HG03442 (cell line): Measurements from ENCODE around the gene GALNT10.

ENCODE experiments used
- ATAC-seq: cut with Tn5 transposase; IDR thresholded peaks from one replicate; pipeline ENCODE4 v1.9.1; 2021; ENCODE audit warnings: mild to moderate bottlenecking, moderate library complexity; ENCODE audit not compliant: unreplicated experiment

Gene GALNT10

DNA sequence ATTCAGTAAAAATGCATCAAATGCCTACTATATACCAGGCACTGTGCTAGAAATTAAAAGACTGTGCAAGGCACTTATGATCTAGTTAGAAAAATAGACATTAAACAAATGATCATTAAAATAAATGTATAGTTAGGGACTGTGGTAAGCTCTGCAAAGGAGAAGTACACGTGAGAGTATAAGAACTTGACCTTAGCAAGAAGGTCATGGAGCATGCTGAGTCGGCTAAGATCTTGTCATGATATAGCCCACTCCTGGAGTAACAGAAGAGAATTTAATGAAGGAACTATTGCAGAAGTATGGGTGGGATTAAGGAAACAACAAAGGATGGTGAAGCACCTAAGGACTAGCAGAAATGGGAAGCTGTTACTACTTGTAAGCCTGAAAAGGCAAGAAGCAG, 231.8 kb downstream of the GALNT10 start:
- no peak for ATAC-seq

DNA sequence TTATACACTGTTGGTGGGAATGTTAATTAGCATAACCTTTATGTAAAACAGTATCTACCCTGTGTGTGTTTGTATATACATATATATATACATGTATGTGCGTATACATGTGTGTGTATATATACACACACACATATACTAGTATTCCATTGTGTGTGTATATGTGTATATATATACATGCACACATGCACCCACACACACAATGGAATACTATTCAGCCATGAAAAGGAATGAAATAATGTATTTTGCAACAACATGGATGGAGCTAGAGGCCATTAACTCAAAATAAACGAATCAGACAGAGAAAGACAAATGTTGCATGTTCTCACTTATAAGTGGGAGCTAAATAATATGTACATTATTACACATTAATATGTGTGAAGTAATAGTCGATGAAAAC, 237.7 kb downstream of the GALNT10 start:
- ATAC-seq, result no peak

DNA sequence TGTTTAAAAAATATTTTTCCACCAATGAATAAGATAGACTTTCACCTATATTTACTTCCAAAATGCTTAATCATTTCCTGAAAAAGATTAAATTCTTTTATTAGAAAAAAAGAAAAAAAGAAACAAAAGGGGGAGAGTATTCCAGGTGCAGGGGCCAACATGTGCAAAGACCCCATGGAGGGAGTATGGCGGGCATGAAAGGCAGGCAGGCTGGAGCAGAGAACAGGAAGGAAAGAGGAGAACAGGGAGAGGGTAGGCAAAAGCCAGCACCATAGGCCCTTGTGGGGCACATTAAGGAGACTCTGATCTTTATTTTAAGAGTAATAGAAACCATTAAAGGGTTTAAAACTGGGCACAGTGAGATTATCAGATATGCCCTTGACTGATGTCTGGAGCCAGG, 238.8 kb downstream of the GALNT10 start:
- no peak for ATAC-seq

DNA sequence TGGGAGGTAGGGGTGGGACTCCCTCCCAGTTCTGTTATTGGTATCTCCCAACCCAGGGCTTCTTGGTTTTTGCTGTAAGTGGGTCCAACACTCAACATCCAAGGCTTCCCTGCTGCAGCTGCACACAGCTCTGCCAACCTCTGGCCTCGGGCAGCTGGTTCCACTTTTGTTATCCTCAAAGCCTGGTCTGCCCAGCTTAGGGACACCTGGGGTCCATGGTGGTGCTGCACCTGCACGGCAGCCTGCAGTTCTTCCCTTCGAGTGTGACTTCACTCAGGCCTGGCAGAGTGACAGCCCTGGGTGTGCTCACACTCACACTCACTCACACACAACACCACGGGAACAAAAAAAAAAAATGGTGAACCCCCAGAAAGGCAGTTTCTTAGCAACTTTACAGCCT, 239.9 kb downstream of the GALNT10 start:
- no peak for ATAC-seq

DNA sequence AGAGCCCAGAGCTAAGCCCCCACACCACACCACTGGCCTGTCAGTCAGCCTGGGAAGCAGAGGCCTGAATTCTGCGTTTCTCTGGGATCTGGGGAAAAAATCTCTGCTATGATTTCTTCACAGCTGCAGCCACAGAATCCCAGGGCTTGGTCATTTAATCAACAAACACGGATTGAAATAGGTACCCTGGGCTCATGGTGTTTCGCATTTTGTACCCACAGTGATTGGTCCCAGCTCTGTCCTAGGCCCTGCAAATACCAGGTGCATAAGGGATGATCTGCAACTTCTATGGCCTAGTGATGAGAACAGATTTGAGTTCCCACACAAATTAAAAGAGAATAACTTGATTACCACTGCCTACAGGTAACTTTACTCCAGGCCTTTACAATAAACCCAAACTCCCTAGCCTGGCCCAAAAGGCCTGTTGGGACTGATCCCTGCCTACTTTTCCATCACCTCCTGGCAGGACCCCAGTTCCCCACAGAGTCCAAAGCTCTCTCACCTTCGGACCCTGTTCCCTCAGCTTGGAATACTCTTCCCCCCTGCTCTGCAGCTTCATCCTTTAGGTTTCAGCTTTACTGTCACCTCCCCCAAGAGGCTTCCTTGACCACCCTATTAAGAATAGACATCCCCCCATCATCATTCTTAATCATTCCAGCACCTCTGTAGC, 240.6 kb downstream of the GALNT10 start:
- ATAC-seq, result no peak

GRCh38 chr5:154435226-154435625, 244.7 kb downstream of the GALNT10 start:
- no peak for ATAC-seq

GRCh38 chr5:154437281-154437965, 246.9 kb downstream of the GALNT10 start:
- ATAC-seq, result no peak

- ATAC-seq, result no peak
Measured at GRCh38 chr5:154440540-154440939, 250.0 kb downstream of the GALNT10 start.

GRCh38 chr5:154442801-154443200, 252.3 kb downstream of the GALNT10 start:
- ATAC-seq, result no peak

GRCh38 chr5:154444556-154445421, 254.3 kb downstream of the GALNT10 start:
- no peak for ATAC-seq

DNA sequence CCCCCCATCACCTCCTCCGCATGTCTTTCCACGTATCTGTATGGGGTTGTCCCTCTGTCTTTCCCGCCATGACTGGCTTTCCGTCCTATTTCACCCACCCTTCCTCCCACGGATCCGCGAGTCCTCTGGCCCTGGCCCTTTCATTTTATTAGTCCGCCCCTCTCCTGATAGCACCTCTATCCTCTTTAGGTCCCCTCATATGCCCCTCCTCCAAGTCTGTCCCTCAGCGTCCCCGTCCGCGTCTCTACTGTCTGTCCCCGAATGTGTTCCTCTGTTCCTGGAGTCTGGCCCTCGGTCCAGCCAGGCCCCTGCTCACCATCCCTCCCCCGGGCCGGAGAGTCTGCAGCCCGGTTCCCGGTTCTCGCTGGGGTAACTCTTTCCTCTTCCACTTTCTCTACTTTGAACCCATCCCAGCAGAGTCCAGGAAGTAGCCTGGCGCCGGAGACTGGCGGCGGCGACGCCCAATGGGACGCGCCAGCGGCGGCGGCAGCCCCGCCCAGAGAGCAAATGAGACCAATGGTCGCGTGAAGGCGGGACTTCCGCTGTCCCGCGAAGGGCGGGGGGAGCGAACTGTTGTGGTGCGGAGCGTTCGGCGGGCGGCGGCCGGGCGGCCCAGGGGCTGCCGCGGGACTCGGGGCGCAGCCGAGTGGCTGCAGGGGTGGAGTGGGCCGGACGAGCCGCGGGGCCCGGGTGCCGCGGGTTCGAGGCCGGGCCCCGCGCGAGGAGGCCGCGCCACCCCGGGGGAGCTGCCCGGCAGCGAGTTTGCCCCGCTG, 255.1 kb downstream of the GALNT10 start, which contains the start of gene SAP30L:
Gene SAP30L, plus strand, starts transcription at position 576 of the 773 bp plus-strand sequence. CDS start 608 bp downstream, outside the sequence.
- ATAC-seq, result peak; percentile 93

GRCh38 chr5:154446195-154447088, 255.9 kb downstream of the GALNT10 start:
- ATAC-seq, result peak; percentile 11

DNA sequence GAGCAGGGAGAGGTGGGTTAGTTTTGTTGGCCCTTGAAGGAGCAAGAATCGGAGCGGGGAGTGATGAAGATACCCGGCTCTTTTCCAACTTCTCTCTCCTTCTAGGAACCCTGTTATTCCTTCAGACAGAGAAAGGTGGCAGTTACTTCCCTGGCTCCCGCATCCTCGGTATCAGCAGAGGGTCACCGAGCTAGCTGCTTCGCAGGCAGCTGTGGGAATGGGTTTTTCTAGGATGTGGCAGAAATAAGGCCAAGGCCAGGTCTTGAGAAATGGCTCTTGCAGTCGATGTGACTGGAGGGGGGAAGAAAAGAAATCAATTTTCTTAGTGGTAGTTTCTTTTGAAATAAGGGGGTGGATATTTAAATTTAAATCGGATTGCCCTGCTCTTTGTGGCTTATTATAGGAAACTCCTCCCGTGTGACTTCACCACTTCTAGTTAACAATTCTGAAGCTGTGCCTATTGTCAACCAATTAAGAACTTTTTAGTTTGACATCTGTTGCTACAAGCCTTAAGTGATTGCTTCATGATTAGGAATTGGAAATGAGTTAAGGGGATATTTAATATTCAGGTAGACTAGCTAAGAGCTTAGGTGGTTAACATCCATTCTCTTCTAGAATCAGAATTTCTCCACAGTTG, 256.7 kb downstream of the GALNT10 start:
- no peak for ATAC-seq

- no peak for ATAC-seq
Measured at GRCh38 chr5:154449786-154450185, 259.3 kb downstream of the GALNT10 start.

DNA sequence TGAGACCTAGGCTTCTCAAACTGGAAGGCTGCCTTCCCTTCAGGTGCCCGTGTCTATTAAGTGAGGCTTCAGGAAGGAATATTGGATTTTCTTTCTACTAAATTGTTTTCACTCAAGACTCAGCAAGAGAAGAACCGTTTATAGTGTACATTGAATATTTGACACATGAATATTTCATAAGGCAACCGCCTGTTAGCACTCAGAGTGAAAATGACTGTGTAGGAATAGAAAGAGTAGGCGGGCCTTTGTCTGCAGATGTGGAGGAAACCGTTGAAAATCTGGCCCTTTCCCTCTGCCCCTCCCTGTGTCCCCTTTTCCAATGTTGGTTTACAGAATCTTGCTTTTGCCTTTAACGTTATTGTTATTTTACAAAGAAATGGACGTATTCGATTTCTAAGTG, 261.4 kb downstream of the GALNT10 start:
- no peak for ATAC-seq

DNA sequence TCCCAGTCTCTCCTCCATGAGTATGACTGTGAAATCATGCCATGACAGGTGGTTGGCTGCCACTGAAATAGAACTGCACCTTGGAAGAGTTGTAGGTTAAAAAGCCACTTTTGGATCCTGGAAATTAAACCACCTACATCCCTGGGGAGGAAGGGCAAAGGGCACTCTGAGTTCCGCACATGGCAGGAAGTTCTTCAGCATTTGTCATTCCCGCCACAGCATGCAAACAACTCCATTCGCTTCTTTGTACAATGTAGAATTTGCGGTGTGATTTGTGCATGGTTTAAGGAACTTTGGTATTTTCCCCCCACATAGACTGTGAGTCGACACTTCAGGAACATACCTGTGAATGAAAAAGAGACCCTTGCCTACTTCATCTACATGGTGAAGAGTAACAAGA, 265.1 kb downstream of the GALNT10 start:
- ATAC-seq, result no peak

GRCh38 chr5:154456540-154456939, 266.0 kb downstream of the GALNT10 start:
- ATAC-seq, result no peak

DNA sequence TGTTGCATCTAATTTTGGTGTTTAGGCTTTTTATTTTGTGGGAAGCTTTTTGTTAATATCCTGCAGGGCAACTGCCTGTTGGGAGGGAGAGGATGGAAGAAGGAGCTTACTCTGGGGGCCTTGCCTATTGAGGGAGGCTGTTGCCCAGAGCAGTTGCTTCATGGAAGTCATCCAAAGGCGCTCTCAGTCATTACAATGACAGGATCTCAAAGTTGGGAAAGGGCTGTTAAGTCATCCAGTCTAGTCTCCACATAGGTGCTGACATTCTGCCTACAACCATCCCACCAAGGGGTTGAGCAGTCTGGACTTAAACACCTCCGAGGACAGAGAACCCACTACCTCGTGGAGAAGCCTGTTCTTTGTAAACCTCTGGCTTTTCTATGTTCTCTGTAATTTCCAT, 268.5 kb downstream of the GALNT10 start:
- no peak for ATAC-seq

GRCh38 chr5:154460172-154460571, 269.6 kb downstream of the GALNT10 start:
- ATAC-seq, result no peak
